B cell (primary cell): ENCODE data around the gene IP6K2. TPM values are rescaled to one million over a fixed set of nuclear protein-coding genes. Genes with fewer than 3 reads are reported as not detected.

ENCODE experiments used
- ATAC-seq: fragments of 200-7000 bp; cut with Tn5 transposase; one replicate; pipeline ENCODE4 v1.10.0; 2021; ENCODE audit warnings: low read depth, mild to moderate bottlenecking, moderate number of reproducible peaks, moderate library complexity
- CTCF ChIA-PET: fragments of 350-600 bp; sonication (Branson Sonifier 250); formaldehyde crosslinking; loops from one replicate; lab custom pipeline; 2021; ENCODE audit warnings: antibody characterized with exemption, inconsistent platforms; lab: Charles Lee
- POLR2A ChIA-PET: fragments of 350-600 bp; sonication (Branson Sonifier 250); formaldehyde crosslinking; loops from one replicate; lab custom pipeline; 2021; ENCODE audit warnings: antibody characterized with exemption; lab: Charles Lee
- DNase-seq: peaks from one replicate; pipeline ENCODE4 v3.0.0; 2013
- H2AFZ ChIP-seq: 2 replicates; pipeline ENCODE4 v1.6.1; 2012; ENCODE audit warnings: mild to moderate bottlenecking, low read depth, low read length; ENCODE audit not compliant: insufficient read depth, poor library complexity, severe bottlenecking
- H3K27ac ChIP-seq, 2 donors: 1 replicate in 1 of 2; 2 replicates in 1 of 2; pipeline ENCODE4 v1.5.1; 2012 to 2013; ENCODE audit warnings: low read length in 2 of 2, mild to moderate bottlenecking in 2 of 2, moderate library complexity in 1 of 2
- H3K27me3 ChIP-seq, 4 experiments: fragments of 200-600 bp in 1 of 4; sonication (generic) in 1 of 4; replicated peaks in 1 of 4; 1 replicate in 2 of 4; 2 replicates in 2 of 4; pipeline versions ENCODE4 v1.6.1 to v1.7.0; 2013 to 2016; ENCODE audit warnings: low read length in 3 of 4, mild to moderate bottlenecking in 2 of 4, mixed read lengths in 1 of 4, moderate library complexity in 1 of 4; ENCODE audit not compliant: insufficient read depth in 4 of 4, control insufficient read depth in 3 of 4; ENCODE audit errors: control extremely low read depth in 1 of 4
- H3K36me3 ChIP-seq, 2 experiments: replicated peaks in 1 of 2; 1 replicate in 1 of 2; 2 replicates in 1 of 2; pipeline versions ENCODE4 v1.6.1 to v1.7.1; 2013; ENCODE audit warnings: low read length in 1 of 2; ENCODE audit not compliant: insufficient read depth in 2 of 2, control insufficient read depth in 1 of 2; ENCODE audit errors: control extremely low read depth in 1 of 2, extremely low read depth in 1 of 2
- H3K4me1 ChIP-seq, 2 donors: fragments of 200-600 bp in 1 of 2; sonication (generic) in 1 of 2; 1 replicate in 1 of 2; 2 replicates in 1 of 2; pipeline versions ENCODE4 v1.5.1 to v1.6.1; 2013 to 2017; ENCODE audit warnings: low read length in 2 of 2; ENCODE audit not compliant: control insufficient read depth in 2 of 2, insufficient read depth in 2 of 2
- H3K4me2 ChIP-seq: replicated peaks from 2 replicates; pipeline ENCODE3; 2012; ENCODE audit warnings: mild to moderate bottlenecking, low read depth, low read length; ENCODE audit not compliant: poor library complexity, severe bottlenecking
- H3K4me3 ChIP-seq, 5 experiments: fragments of 200-600 bp in 1 of 5; sonication (generic) in 1 of 5; 1 replicate in 3 of 5; 2 replicates in 2 of 5; pipeline versions ENCODE4 v1.5.1 to v1.7.0; 2011 to 2016; ENCODE audit warnings: low read length in 4 of 5, mild to moderate bottlenecking in 4 of 5, low read depth in 2 of 5, control low read depth in 1 of 5, moderate library complexity in 1 of 5; ENCODE audit not compliant: insufficient read depth in 1 of 5; ENCODE audit errors: control extremely low read depth in 1 of 5, extremely low read depth in 1 of 5
- H3K79me2 ChIP-seq: fragments of 200-600 bp; sonication (generic); one replicate; pipeline ENCODE4 v1.6.0; 2016; ENCODE audit warnings: low read length; ENCODE audit not compliant: control insufficient read depth, insufficient read depth
- H3K9ac ChIP-seq: fragments of 200-600 bp; sonication (generic); 2 replicates; pipeline ENCODE4 v1.6.1; 2017; ENCODE audit warnings: mild to moderate bottlenecking, low read length, moderate library complexity
- H3K9me3 ChIP-seq, 3 donors: one replicate each; pipeline versions ENCODE4 v1.6.1 to v1.7.1; 2013; ENCODE audit warnings: low read length in 2 of 3; ENCODE audit not compliant: control insufficient read depth in 2 of 3, insufficient read depth in 1 of 3; ENCODE audit errors: control extremely low read depth in 1 of 3
- H4K20me1 ChIP-seq: 2 replicates; pipeline ENCODE4 v1.6.0; 2012; ENCODE audit warnings: mild to moderate bottlenecking, low read length; ENCODE audit not compliant: insufficient read depth, control insufficient read depth, poor library complexity, severe bottlenecking
- H3K27ac Mint-ChIP-seq: one replicate; pipeline ENCODE4 v1.8.0; 2021; ENCODE audit warnings: mixed read lengths
- H3K27me3 Mint-ChIP-seq: one replicate; pipeline ENCODE4 v1.8.0; 2021; ENCODE audit warnings: mixed read lengths
- H3K4me1 Mint-ChIP-seq: one replicate; pipeline ENCODE4 v1.8.0; 2021; ENCODE audit warnings: mixed read lengths
- H3K4me3 Mint-ChIP-seq: one replicate; pipeline ENCODE4 v1.8.0; 2021; ENCODE audit warnings: mixed read lengths
- H3K9me3 Mint-ChIP-seq: one replicate; pipeline ENCODE4 v1.8.0; 2022; ENCODE audit warnings: mixed read lengths; ENCODE audit not compliant: insufficient read depth
- CTCF ChIP-seq: fragments of 200-600 bp; IDR thresholded peaks from one replicate; pipeline ENCODE4 v1.8.0; 2022; ENCODE audit warnings: antibody characterized with exemption, mild to moderate bottlenecking
- EZH2 ChIP-seq: IDR thresholded peaks from 2 replicates; pipeline ENCODE4 v1.6.1; 2012; ENCODE audit warnings: borderline replicate concordance, low read depth, mild to moderate bottlenecking, moderate library complexity, low read length; ENCODE audit not compliant: insufficient read depth, poor library complexity, severe bottlenecking
- WGBS: methylation state at CpG from one replicate; pipeline ENCODE4 v1.1.5; 2013; ENCODE audit warnings: missing lambda C conversion rate; ENCODE audit not compliant: insufficient coverage; 5-methylcytosine and 5-hydroxymethylcytosine counted together
- intact Hi-C: fragments of 100-400 bp; cut with micrococcal nuclease; formaldehyde crosslinking; loops from one replicate; pipeline ENCODE4 v1.10.0; 2022
- polyA plus RNA-seq: library from polyadenylated mRNA; depleted of rRNA; stranded (reverse); fragments of >200 nt; gene quantifications from 2 replicates; pipeline ENCODE4 v1.2.3, GENCODE V29; 2012
- total RNA-seq, 2 donors: library from RNA; stranded (reverse); fragments of 120-200 nt in 1 of 2; gene quantifications; 1 replicate in 1 of 2; 2 replicates in 1 of 2; pipeline versions ENCODE4 v1.2.3 to v1.2.4, GENCODE V29; 2013 to 2022

IP6K2 gene
- total and polyA plus RNA-seq, 2 donors (not counting 1 experiment from before 2014, with no cell fraction given), result 132 to 140 TPM

- Histone ChIP-seq H3K4me1 (no peaks in the 10 kb centered on the region), H4K20me1 (peaks cover 89% of the 10 kb centered on the region), H3K9me3 (no peaks in the 10 kb centered on the region), H2AFZ (no peak overlapping the region), H3K27ac (no peak overlapping the region), H3K36me3 (peaks cover 20 to 40% of the 10 kb centered on the region in 2 experiments), H3K9ac (no peak overlapping the region), H3K79me2 (peaks cover 100% of the 10 kb centered on the region), H3K4me2 (no peak overlapping the region), H3K27me3 (no peaks in the 10 kb centered on the region), H3K4me3 (no peak overlapping the region)
- DNase-seq (no peak), ATAC-seq (no peak)
- CTCF ChIA-PET, result no interaction called here
- Mint-ChIP-seq H3K27me3 (no peaks in the 10 kb centered on the region), H3K9me3 (no peaks in the 10 kb centered on the region), H3K4me1 (peaks cover 24% of the 10 kb centered on the region), H3K27ac (no peak overlapping the region), H3K4me3 (no peak overlapping the region)
- WGBS, result 93% methylated on average over 5 of the region's 6 CpGs
- POLR2A ChIA-PET, result no interaction called here
- intact Hi-C loops, result no loop called here
- TF ChIP-seq EZH2 (no peak), CTCF (no peak)
These were observed 14.6 kb downstream of the IP6K2 start for GRCh38 chr3:48702320-48702920.

GRCh38 chr3:48700731-48701405, 16.2 kb downstream of the IP6K2 start:
- Mint-ChIP-seq H3K4me3 (no peak overlapping the region), H3K4me1 (peaks cover 24% of the 10 kb centered on the region), H3K27ac (no peak overlapping the region), H3K27me3 (no peaks in the 10 kb centered on the region), H3K9me3 (no peaks in the 10 kb centered on the region)
- POLR2A ChIA-PET, result interaction anchor here (0.6 kb wide), 1 partner anchor 92 kb away, joined by 3 read pairs; the partner anchor contains the start of gene UQCRC1
- intact Hi-C loops, result no loop called here
- Histone ChIP-seq H2AFZ (no peak overlapping the region), H3K4me3 (no peak overlapping the region), H3K4me2 (no peak overlapping the region), H3K9ac (no peak overlapping the region), H3K36me3 (peaks cover 25 to 31% of the 10 kb centered on the region in 2 experiments), H3K9me3 (no peaks in the 10 kb centered on the region), H3K27ac (no peak overlapping the region), H4K20me1 (peaks cover 90% of the 10 kb centered on the region), H3K4me1 (no peaks in the 10 kb centered on the region), H3K27me3 (no peaks in the 10 kb centered on the region), H3K79me2 (peaks cover 100% of the 10 kb centered on the region)
- CTCF ChIA-PET, result interaction anchor here (0.8 kb wide), 1 partner anchor 15 kb away, joined by 5 read pairs; no protein-coding TSS in a partner anchor
- no peak for ATAC-seq
- 100% methylated on average over 5 of the region's 11 CpGs for WGBS
- no peak for DNase-seq
- TF ChIP-seq CTCF (no peak), EZH2 (no peak)
